ENCODE measurements around the gene PPP2R3B.

The PPP2R3B gene

GRCh38 chrX:370963-371745, 15.6 kb downstream of the PPP2R3B start:
- peak overlapping the region; percentile 38 for H3K4me3 Mint-ChIP-seq
- H3K9me3 Mint-ChIP-seq, result peaks cover 12% of the 10 kb centered on the region
- peaks cover 52% of the 10 kb centered on the region for H3K27me3 Mint-ChIP-seq (ENCODE audit: low read depth, poor library complexity)
- peaks cover 56% of the 10 kb centered on the region for H3K4me1 Mint-ChIP-seq
- TF ChIP-seq, protein P1, sequence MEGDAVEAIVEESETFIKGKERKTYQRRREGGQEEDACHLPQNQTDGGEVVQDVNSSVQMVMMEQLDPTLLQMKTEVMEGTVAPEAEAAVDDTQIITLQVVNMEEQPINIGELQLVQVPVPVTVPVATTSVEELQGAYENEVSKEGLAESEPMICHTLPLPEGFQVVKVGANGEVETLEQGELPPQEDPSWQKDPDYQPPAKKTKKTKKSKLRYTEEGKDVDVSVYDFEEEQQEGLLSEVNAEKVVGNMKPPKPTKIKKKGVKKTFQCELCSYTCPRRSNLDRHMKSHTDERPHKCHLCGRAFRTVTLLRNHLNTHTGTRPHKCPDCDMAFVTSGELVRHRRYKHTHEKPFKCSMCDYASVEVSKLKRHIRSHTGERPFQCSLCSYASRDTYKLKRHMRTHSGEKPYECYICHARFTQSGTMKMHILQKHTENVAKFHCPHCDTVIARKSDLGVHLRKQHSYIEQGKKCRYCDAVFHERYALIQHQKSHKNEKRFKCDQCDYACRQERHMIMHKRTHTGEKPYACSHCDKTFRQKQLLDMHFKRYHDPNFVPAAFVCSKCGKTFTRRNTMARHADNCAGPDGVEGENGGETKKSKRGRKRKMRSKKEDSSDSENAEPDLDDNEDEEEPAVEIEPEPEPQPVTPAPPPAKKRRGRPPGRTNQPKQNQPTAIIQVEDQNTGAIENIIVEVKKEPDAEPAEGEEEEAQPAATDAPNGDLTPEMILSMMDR (IDR thresholded peaks at IDR 0.05), result no peak
- peaks cover 20% of the 10 kb centered on the region for H3K36me3 Mint-ChIP-seq (ENCODE audit: low read depth)
- no peak overlapping the region for H3K27ac Mint-ChIP-seq
- DNase-seq, result no peak

- H3K9me3 Mint-ChIP-seq, result peaks cover 12% of the 10 kb centered on the region
These were observed 16.3 kb downstream of the PPP2R3B start for GRCh38 chrX:370244-370962.

DNA sequence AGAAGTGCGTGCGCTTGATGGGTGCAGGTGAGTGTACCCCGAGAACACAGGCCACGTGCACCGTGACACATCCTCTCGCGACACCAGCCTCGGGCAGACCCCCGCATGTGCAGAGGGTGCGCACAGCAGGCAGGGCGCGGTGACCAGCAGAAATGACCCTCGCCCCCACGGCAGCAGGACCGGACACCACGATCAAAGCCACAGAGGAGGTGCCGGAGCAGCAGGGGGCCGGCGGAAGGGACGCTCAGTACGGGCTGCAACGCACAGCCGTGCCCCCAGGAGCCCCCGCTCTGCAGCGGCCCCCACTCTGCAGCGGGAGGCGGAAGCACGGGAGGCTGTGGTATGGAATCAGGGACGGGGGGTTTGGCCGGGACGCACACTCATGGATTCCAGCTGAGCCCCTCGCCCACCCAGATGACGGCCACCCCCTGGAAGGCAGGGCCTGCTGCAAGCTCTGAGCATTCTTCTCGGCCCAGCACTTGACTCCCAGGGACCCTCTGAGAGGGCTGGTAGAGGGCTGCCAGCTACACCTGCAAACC, 17.1 kb downstream of the PPP2R3B start:
- DNase-seq, result no peak
- H3K9me3 Mint-ChIP-seq, result peaks cover 12% of the 10 kb centered on the region
- no peak overlapping the region for H3K4me3 Mint-ChIP-seq
- H3K27ac Mint-ChIP-seq, result no peak overlapping the region
- H3K27me3 Mint-ChIP-seq (ENCODE audit: low read depth, poor library complexity), result peaks cover 37% of the 10 kb centered on the region
- TF ChIP-seq, protein P1 (IDR thresholded peaks at IDR 0.05), result no peak
- H3K36me3 Mint-ChIP-seq (ENCODE audit: low read depth), result peaks cover 20% of the 10 kb centered on the region
- H3K4me1 Mint-ChIP-seq, result peaks cover 44% of the 10 kb centered on the region

More at GRCh38 chrX:370244-370962, 16.3 kb downstream of the PPP2R3B start:
- Mint-ChIP-seq H3K4me1 (peaks cover 52% of the 10 kb centered on the region), H3K36me3 (ENCODE audit: low read depth) (peaks cover 20% of the 10 kb centered on the region), H3K27me3 (ENCODE audit: low read depth, poor library complexity) (peaks cover 44% of the 10 kb centered on the region), H3K27ac (no peak overlapping the region), H3K4me3 (peak overlapping the region; percentile 38)
- TF ChIP-seq, protein P1 (IDR thresholded peaks at IDR 0.05), result no peak
- DNase-seq, result no peak

DNA sequence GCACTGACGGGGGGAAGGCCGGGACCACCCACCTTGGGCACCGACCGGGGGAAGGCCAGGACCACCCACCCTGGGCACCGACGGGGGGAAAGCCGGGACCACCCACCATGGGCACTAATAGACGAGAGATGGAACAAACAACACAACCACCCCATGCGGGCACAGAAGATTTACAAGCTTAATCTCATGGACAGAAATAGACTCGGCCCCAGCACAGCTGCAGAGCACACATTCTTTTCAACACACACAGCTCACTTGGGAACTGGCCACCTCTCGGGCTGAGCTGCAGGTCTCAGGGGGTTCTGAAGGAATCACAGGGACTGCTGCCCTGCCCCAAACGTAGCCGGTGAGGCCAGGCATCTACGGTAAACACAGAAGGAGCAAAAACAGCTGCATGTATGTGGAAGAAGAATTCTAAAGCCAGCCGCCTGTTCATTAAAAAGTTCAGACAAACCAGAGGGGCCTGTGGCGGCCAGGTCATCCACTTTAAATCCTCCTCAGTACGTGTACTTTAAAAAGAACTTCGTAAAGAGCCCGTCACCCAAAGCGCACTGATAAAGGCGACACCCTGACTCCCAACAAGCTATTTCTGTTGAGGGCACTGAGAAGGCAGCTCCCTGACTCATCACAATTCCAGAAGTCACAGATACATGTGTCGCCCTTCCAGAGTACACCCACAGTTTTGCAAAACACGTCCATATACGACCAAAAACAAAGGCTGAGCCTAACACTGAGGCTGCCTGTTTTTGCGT, 17.7 kb downstream of the PPP2R3B start:
- no peak overlapping the region for H3K27ac Mint-ChIP-seq
- TF ChIP-seq, protein P1 (IDR thresholded peaks at IDR 0.05), result no peak
- peaks cover 20% of the 10 kb centered on the region for H3K36me3 Mint-ChIP-seq (ENCODE audit: low read depth)
- peaks cover 16% of the 10 kb centered on the region for H3K9me3 Mint-ChIP-seq
- H3K27me3 Mint-ChIP-seq (ENCODE audit: low read depth, poor library complexity), result peaks cover 30% of the 10 kb centered on the region
- DNase-seq, result no peak
- peaks cover 38% of the 10 kb centered on the region for H3K4me1 Mint-ChIP-seq
- no peak overlapping the region for H3K4me3 Mint-ChIP-seq

- H3K36me3 Mint-ChIP-seq (ENCODE audit: low read depth), result peaks cover 31% of the 10 kb centered on the region
- H3K4me1 Mint-ChIP-seq, result peaks cover 38% of the 10 kb centered on the region
- H3K27ac Mint-ChIP-seq, result no peak overlapping the region
- peaks cover 26% of the 10 kb centered on the region for H3K27me3 Mint-ChIP-seq (ENCODE audit: low read depth, poor library complexity)
- no peak overlapping the region for H3K4me3 Mint-ChIP-seq
- peaks cover 27% of the 10 kb centered on the region for H3K9me3 Mint-ChIP-seq
- TF ChIP-seq, protein P1 (IDR thresholded peaks at IDR 0.05), result no peak
- DNase-seq, result no peak
These were observed 18.8 kb downstream of the PPP2R3B start for GRCh38 chrX:367866-368265.

All from nephron progenitor cell (in vitro differentiated cells).